Progenitor cell of endocrine pancreas (in vitro differentiated cells): Measurements from ENCODE around the gene TMC5. TPM values are rescaled to one million over a fixed set of nuclear protein-coding genes. Genes with fewer than 3 reads are reported as not detected.

Experiments used
- DNase-seq: peaks from one replicate; pipeline ENCODE4 v3.0.0; 2021; ENCODE audit warnings: low spot score; ENCODE audit not compliant: unreplicated experiment
- H3K27ac Mint-ChIP-seq: 2 replicates; pipeline ENCODE4 v1.8.0; 2021; ENCODE audit warnings: mild to moderate bottlenecking, moderate library complexity, mixed read lengths
- H3K27me3 Mint-ChIP-seq: 2 replicates; pipeline ENCODE4 v1.8.0; 2021; ENCODE audit warnings: mixed read lengths
- H3K36me3 Mint-ChIP-seq: 2 replicates; pipeline ENCODE4 v1.8.0; 2022; ENCODE audit warnings: mixed read lengths; ENCODE audit not compliant: insufficient read depth
- H3K4me1 Mint-ChIP-seq: 2 replicates; pipeline ENCODE4 v1.8.0; 2021; ENCODE audit warnings: low read depth, mixed read lengths
- H3K4me3 Mint-ChIP-seq: 2 replicates; pipeline ENCODE4 v1.8.0; 2021; ENCODE audit warnings: low read depth, mild to moderate bottlenecking, moderate library complexity, mixed read lengths
- H3K9me3 Mint-ChIP-seq: 2 replicates; pipeline ENCODE4 v1.8.0; 2021; ENCODE audit warnings: low read depth, mixed read lengths
- total RNA-seq: library from RNA; stranded (reverse); gene quantifications from 2 replicates; pipeline ENCODE4 v1.2.1, GENCODE V29; 2021
- TF ChIP-seq, protein P1 (sequence below): fragments of 200-600 bp; sonication (generic); IDR thresholded peaks from one replicate; pipeline ENCODE4 v1.5.0; 2021; ENCODE audit warnings: antibody characterized with exemption, mild to moderate bottlenecking; ENCODE audit not compliant: unreplicated experiment

TMC5 gene
- total RNA-seq, 1 donor from 2014 or later = 9.9 TPM

- peaks cover 14% of the 10 kb centered on the region for H3K4me1 Mint-ChIP-seq
- H3K27ac Mint-ChIP-seq = no peak overlapping the region
- H3K36me3 Mint-ChIP-seq = peaks cover 7% of the 10 kb centered on the region
- DNase-seq = no peak
- H3K9me3 Mint-ChIP-seq = no peaks in the 10 kb centered on the region
- no peaks in the 10 kb centered on the region for H3K27me3 Mint-ChIP-seq
- TF ChIP-seq, protein P1, sequence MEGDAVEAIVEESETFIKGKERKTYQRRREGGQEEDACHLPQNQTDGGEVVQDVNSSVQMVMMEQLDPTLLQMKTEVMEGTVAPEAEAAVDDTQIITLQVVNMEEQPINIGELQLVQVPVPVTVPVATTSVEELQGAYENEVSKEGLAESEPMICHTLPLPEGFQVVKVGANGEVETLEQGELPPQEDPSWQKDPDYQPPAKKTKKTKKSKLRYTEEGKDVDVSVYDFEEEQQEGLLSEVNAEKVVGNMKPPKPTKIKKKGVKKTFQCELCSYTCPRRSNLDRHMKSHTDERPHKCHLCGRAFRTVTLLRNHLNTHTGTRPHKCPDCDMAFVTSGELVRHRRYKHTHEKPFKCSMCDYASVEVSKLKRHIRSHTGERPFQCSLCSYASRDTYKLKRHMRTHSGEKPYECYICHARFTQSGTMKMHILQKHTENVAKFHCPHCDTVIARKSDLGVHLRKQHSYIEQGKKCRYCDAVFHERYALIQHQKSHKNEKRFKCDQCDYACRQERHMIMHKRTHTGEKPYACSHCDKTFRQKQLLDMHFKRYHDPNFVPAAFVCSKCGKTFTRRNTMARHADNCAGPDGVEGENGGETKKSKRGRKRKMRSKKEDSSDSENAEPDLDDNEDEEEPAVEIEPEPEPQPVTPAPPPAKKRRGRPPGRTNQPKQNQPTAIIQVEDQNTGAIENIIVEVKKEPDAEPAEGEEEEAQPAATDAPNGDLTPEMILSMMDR = no peak
- H3K4me3 Mint-ChIP-seq = no peak overlapping the region
Measured at GRCh38 chr16:19485611-19486010, 67.9 kb downstream of the TMC5 start.

GRCh38 chr16:19486051-19486450 is 68.4 kb downstream of the TMC5 start:
- no peaks in the 10 kb centered on the region for H3K27me3 Mint-ChIP-seq
- no peak overlapping the region for H3K4me3 Mint-ChIP-seq
- TF ChIP-seq, protein P1 = no peak
- H3K4me1 Mint-ChIP-seq = peaks cover 14% of the 10 kb centered on the region
- H3K27ac Mint-ChIP-seq = no peak overlapping the region
- peaks cover 8% of the 10 kb centered on the region for H3K36me3 Mint-ChIP-seq
- no peak for DNase-seq
- H3K9me3 Mint-ChIP-seq = no peaks in the 10 kb centered on the region

DNA sequence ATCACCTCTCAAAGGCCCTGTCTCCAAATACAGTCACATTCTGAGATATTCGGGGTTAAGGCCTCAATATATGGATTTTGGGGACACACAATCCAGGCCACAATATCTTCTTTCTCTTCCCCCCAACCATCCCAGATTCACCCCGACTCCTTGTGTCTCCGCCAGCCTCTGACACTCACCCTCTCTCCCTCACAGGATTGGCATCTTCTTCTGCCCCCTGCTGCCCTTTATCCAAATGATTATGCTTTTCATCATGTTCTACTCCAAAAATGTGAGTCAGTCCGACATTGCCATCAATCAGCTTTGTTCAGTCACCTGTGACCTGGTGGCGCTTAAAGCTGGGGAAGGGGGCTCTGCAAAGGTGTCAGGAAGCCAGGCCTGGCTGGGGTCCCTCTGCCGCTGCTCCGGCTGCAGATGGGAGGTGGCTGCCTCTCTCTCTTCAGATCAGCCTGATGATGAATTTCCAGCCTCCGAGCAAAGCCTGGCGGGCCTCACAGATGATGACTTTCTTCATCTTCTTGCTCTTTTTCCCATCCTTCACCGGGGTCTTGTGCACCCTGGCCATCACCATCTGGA is 69.2 kb downstream of the TMC5 start:
- Mint-ChIP-seq H3K4me3 (no peak overlapping the region), H3K27ac (no peak overlapping the region), H3K9me3 (no peaks in the 10 kb centered on the region), H3K27me3 (no peaks in the 10 kb centered on the region), H3K4me1 (peaks cover 14% of the 10 kb centered on the region), H3K36me3 (peaks cover 8% of the 10 kb centered on the region)
- DNase-seq = no peak
- TF ChIP-seq, protein P1 = no peak

DNA sequence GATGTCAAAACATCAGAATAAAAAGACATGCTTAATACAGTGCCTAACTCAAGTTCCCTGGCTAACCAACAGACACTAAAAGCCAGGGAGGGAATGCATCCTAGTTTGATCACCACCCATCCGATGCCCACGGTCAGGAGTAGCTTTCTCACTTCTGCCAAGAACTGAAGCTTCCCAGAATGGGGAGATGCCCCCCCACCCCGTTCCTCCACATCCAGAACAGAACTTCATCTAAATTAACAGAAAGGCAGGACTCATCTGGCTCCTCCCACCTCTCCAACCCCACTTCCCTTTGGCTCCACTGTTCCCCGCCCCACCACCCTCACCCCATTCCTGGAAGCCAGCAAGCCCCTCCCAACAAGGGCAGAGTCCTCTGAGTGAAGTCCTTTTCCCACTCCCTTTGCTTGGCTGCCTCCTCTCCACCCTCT is 70.5 kb downstream of the TMC5 start:
- peak overlapping the region; percentile 3 for H3K27ac Mint-ChIP-seq
- H3K27me3 Mint-ChIP-seq = no peaks in the 10 kb centered on the region
- no peaks in the 10 kb centered on the region for H3K9me3 Mint-ChIP-seq
- DNase-seq = no peak
- H3K4me1 Mint-ChIP-seq = peaks cover 14% of the 10 kb centered on the region
- no peak overlapping the region for H3K4me3 Mint-ChIP-seq
- TF ChIP-seq, protein P1 = no peak
- peaks cover 11% of the 10 kb centered on the region for H3K36me3 Mint-ChIP-seq

GRCh38 chr16:19490619-19491018 is 72.9 kb downstream of the TMC5 start:
- no peaks in the 10 kb centered on the region for H3K27me3 Mint-ChIP-seq
- TF ChIP-seq, protein P1 = no peak
- DNase-seq = no peak
- H3K27ac Mint-ChIP-seq = no peak overlapping the region
- peaks cover 14% of the 10 kb centered on the region for H3K4me1 Mint-ChIP-seq
- H3K9me3 Mint-ChIP-seq = no peaks in the 10 kb centered on the region
- H3K36me3 Mint-ChIP-seq = peaks cover 16% of the 10 kb centered on the region
- H3K4me3 Mint-ChIP-seq = no peak overlapping the region
